K562 (cell line): ENCODE results near the gene DCTN2. TPM values are rescaled to one million over a fixed set of nuclear protein-coding genes. Genes with fewer than 3 reads are reported as not detected.

Experiments
- ATAC-seq: fragments of 200-7000 bp; cut with Tn5 transposase; 3 replicates; pipeline ENCODE4 v1.9.1; 2020; ENCODE audit warnings: moderate library complexity
- BruUV-seq: library from RNA; stranded (reverse); fragments of 400-500 nt; replicated peaks from 2 replicates; lab custom pipeline; 2021; lab: Mats Ljungman, UMichigan
- CTCF ChIA-PET: fragments of 300-600 bp; formaldehyde crosslinking; extraction: SDS; loops from one replicate; lab custom pipeline; 2021; ENCODE audit warnings: low intra/inter-chr PET ratio; lab: Yijun Ruan, JAX
- POLR2A ChIA-PET: fragments of 300-600, 350-650 bp; sonication (Branson Sonifier 250); formaldehyde crosslinking; extraction: SDS; loops from one replicate; lab custom pipeline; 2021; ENCODE audit warnings: antibody characterized with exemption, inconsistent platforms; lab: Yijun Ruan, JAX
- DNase-seq, 4 experiments: peaks; one replicate each; pipeline versions ENCODE4 v3.0.0 to v3.0.0-alpha.2; 2011 to 2018; ENCODE audit warnings: low spot score in 3 of 4, mixed read lengths in 3 of 4; ENCODE audit errors: extremely low read depth in 1 of 4
- FAIRE-seq: peaks from 2 replicates; lab custom pipeline; 2011; peaks lifted over from hg19 to GRCh38; lab: Jason Lieb, UNC
- H2AFZ ChIP-seq: 2 replicates; pipeline ENCODE4 v1.6.0; 2011; ENCODE audit warnings: low read depth, low read length, control low read depth, inconsistent platforms
- H3K27ac ChIP-seq: fragments of 200-600 bp; 3 replicates; pipeline ENCODE4 v1.8.0; 2011; ENCODE audit warnings: low read depth, mild to moderate bottlenecking, control low read depth, inconsistent platforms, low read length, moderate library complexity, mixed read lengths; ENCODE audit errors: extremely low read depth
- H3K27me3 ChIP-seq, 2 experiments: fragments of 300-600 bp in 1 of 2; 2 replicates in 1 of 2; 3 replicates in 1 of 2; pipeline versions ENCODE4 v1.6.0 to v1.8.0; 2011; ENCODE audit warnings: inconsistent platforms in 2 of 2, low read length in 2 of 2, mild to moderate bottlenecking in 1 of 2, mixed read lengths in 1 of 2, moderate library complexity in 1 of 2; ENCODE audit not compliant: control insufficient read depth in 2 of 2, insufficient read depth in 2 of 2
- H3K36me3 ChIP-seq: fragments of 300-600 bp; 3 replicates; pipeline ENCODE4 v1.8.0; 2011; ENCODE audit warnings: mild to moderate bottlenecking, low read length, inconsistent platforms; ENCODE audit not compliant: control insufficient read depth, insufficient read depth
- H3K4me1 ChIP-seq, 2 experiments: fragments of 200-600 bp in 1 of 2; replicated peaks in 1 of 2; 2 replicates in 1 of 2; 3 replicates in 1 of 2; pipeline versions ENCODE4 v1.5.1 to v1.8.0; 2011; ENCODE audit warnings: inconsistent platforms in 2 of 2, low read length in 2 of 2, mild to moderate bottlenecking in 1 of 2, mixed read lengths in 1 of 2, moderate library complexity in 1 of 2; ENCODE audit not compliant: control insufficient read depth in 2 of 2, insufficient read depth in 2 of 2
- H3K4me2 ChIP-seq: 2 replicates; pipeline ENCODE4 v1.6.1; 2011; ENCODE audit warnings: low read length, control low read depth, inconsistent platforms, mixed read lengths; ENCODE audit not compliant: insufficient read depth
- H3K4me3 ChIP-seq: fragments of 200-600 bp; sonication (generic), shearing (Covaris generic); 2 replicates; pipeline ENCODE4 v1.5.1; 2016; ENCODE audit warnings: control low read depth, inconsistent platforms
- H3K79me2 ChIP-seq: fragments of 200-600 bp; 3 replicates; pipeline ENCODE4 v1.8.0; 2011; ENCODE audit warnings: low read length, inconsistent platforms; ENCODE audit not compliant: control insufficient read depth, insufficient read depth
- H3K9ac ChIP-seq, 2 experiments: 2 replicates each; pipeline versions ENCODE4 v1.6.0 to v1.6.1; 2011; ENCODE audit warnings: low read depth in 2 of 2, low read length in 2 of 2, control low read depth in 1 of 2, inconsistent platforms in 1 of 2, mild to moderate bottlenecking in 1 of 2, mixed read lengths in 1 of 2; ENCODE audit not compliant: insufficient read depth in 1 of 2
- H3K9me1 ChIP-seq: one replicate; pipeline ENCODE4 v1.6.0; 2011; ENCODE audit warnings: inconsistent platforms, mild to moderate bottlenecking, low read length, moderate library complexity; ENCODE audit not compliant: control insufficient read depth, insufficient read depth
- H3K9me3 ChIP-seq: replicated peaks from 2 replicates; pipeline ENCODE4 v1.5.1; 2011; ENCODE audit warnings: low read depth, low read length, inconsistent platforms; ENCODE audit not compliant: control insufficient read depth, insufficient read depth
- H4K20me1 ChIP-seq: replicated peaks from 2 replicates; pipeline ENCODE4 v1.6.1; 2011; ENCODE audit warnings: low read length, inconsistent platforms, mixed read lengths; ENCODE audit not compliant: control insufficient read depth, insufficient read depth
- ATF4 ChIP-seq: fragments of 450-650 bp; formaldehyde crosslinking; IDR thresholded peaks from 2 replicates; pipeline ENCODE4 v1.4.0; 2022; ENCODE audit warnings: mild to moderate bottlenecking, moderate library complexity
- BHLHE40 ChIP-seq: IDR thresholded peaks from 2 replicates; pipeline ENCODE4 v1.6.1; 2011; ENCODE audit warnings: low read length, improper control_type of control experiment
- BRD4 ChIP-seq: fragments of 200-600 bp; sonication (generic); IDR thresholded peaks from 2 replicates; pipeline ENCODE4 v1.6.1; 2017; ENCODE audit warnings: inconsistent platforms
- DIDO1 ChIP-seq: fragments of 450-650 bp; IDR thresholded peaks from 2 replicates; pipeline ENCODE4 v1.6.1; 2016; ENCODE audit warnings: low read depth, missing biosample characterization, missing genetic modification characterization
- EWSR1 ChIP-seq: fragments of 450-650 bp; IDR thresholded peaks from 2 replicates; pipeline ENCODE4 v1.6.1; 2018; ENCODE audit warnings: borderline replicate concordance, mild to moderate bottlenecking, low read depth, moderate library complexity; ENCODE audit not compliant: partially characterized antibody
- FOSL1 ChIP-seq: fragments of 200-800 bp; sonication (Bioruptor generic); conservative IDR thresholded peaks from 2 replicates; pipeline ENCODE4 v1.6.1; 2016; ENCODE audit warnings: missing genetic modification characterization, missing compliant biosample characterization
- IFI16 ChIP-seq: fragments of 250-450 bp; sonication (Bioruptor Pico); IDR thresholded peaks from 2 replicates; pipeline ENCODE4 v2.1.2; 2022; ENCODE audit warnings: mild to moderate bottlenecking, inconsistent platforms
- KAT8 ChIP-seq: fragments of 450-650 bp; IDR thresholded peaks from 2 replicates; pipeline ENCODE4 v1.6.1; 2016; ENCODE audit warnings: low read depth, mild to moderate bottlenecking
- KDM5B ChIP-seq: fragments of 200-600 bp; sonication (generic); IDR thresholded peaks from 2 replicates; pipeline ENCODE4 v1.6.1; 2012; ENCODE audit warnings: low read depth, mild to moderate bottlenecking, moderate library complexity, low read length, control low read depth, inconsistent platforms; ENCODE audit not compliant: insufficient replicate concordance
- MXD1 ChIP-seq: fragments of 250-450 bp; sonication (Bioruptor Pico); IDR thresholded peaks from 2 replicates; pipeline ENCODE4 v1.8.0; 2021; ENCODE audit warnings: borderline replicate concordance, mild to moderate bottlenecking, moderate library complexity; ENCODE audit not compliant: poor library complexity, severe bottlenecking
- PYGO2 ChIP-seq: fragments of 450-650 bp; IDR thresholded peaks from 2 replicates; pipeline ENCODE4 v1.6.1; 2016; ENCODE audit warnings: mild to moderate bottlenecking, missing genetic modification characterization, moderate library complexity, missing compliant biosample characterization
- THAP12 ChIP-seq: fragments of 250-450 bp; sonication (Bioruptor Pico); IDR thresholded peaks from 2 replicates; pipeline ENCODE4 v1.9.0; 2021; ENCODE audit warnings: mild to moderate bottlenecking, inconsistent platforms
- VEZF1 ChIP-seq: fragments of 200-800 bp; sonication (Bioruptor generic); IDR thresholded peaks from 2 replicates; pipeline ENCODE4 v1.6.1; 2017; ENCODE audit warnings: missing genetic modification characterization, missing compliant biosample characterization
- ZNF197 ChIP-seq: fragments of 200-800 bp; sonication (Bioruptor generic); IDR thresholded peaks from 2 replicates; pipeline ENCODE4 v1.6.1; 2016; ENCODE audit warnings: low read depth, missing genetic modification characterization, missing compliant biosample characterization
- ZNF217 ChIP-seq: sonication (generic); formaldehyde crosslinking; IDR thresholded peaks from 2 replicates; pipeline ENCODE4 v1.8.0; 2022; ENCODE audit warnings: mild to moderate bottlenecking, missing genetic modification reagents
- ZNF324 ChIP-seq: fragments of 250-450 bp; sonication (Bioruptor Pico); IDR thresholded peaks from 2 replicates; pipeline ENCODE4 v1.4.0; 2020; ENCODE audit warnings: mild to moderate bottlenecking
- ZNF668 ChIP-seq: fragments of 250-450 bp; sonication (Bioruptor Pico); IDR thresholded peaks from 2 replicates; pipeline ENCODE4 v1.8.0; 2022; ENCODE audit warnings: mild to moderate bottlenecking, inconsistent platforms
- WGBS: fragments of 100-300 bp; shearing (Covaris generic); methylation state at CpG from one replicate; pipeline ENCODE4 v1.1.6; 2016; ENCODE audit warnings: low coverage, mixed read lengths; ENCODE audit not compliant: insufficient coverage; ENCODE audit errors: missing lambda C conversion rate; 5-methylcytosine and 5-hydroxymethylcytosine counted together
- in situ Hi-C: fragments of 300-500 bp; cut with MboI; formaldehyde crosslinking; loops from 4 replicates; pipeline ENCODE4 v1.15.0; 2018; ENCODE audit warnings: inconsistent platforms, mixed read lengths
- intact Hi-C: fragments of 100-400 bp; cut with micrococcal nuclease; formaldehyde crosslinking; loops from 2 replicates; pipeline ENCODE4 v1.14.2; 2022
- polyA plus RNA-seq, 8 experiments: library from polyadenylated mRNA; depleted of rRNA in 4 of 8; stranded (reverse) in 5 of 8; unstranded in 3 of 8; fragments of >200 nt; fragmentation: Nextera tagmentation in 2 of 8; fragmentation: Illumina TruSeq in 1 of 8; extraction: Ambion mirVana in 2 of 8; extraction: Trizol in 1 of 8; gene quantifications; 2 replicates each; pipeline versions ENCODE4 v1.2.1 to v1.2.3, GENCODE V29; 2011 to 2014; ENCODE audit warnings: inconsistent platforms in 1 of 8, missing spikeins in 1 of 8
- total RNA-seq, 7 experiments: library from RNA; depleted of rRNA in 6 of 7; stranded (reverse); fragments of >200 nt in 6 of 7; fragmentation: Illumina TruSeq in 2 of 7; extraction: Trizol in 2 of 7; gene quantifications; 2 replicates each; pipeline versions ENCODE4 v1.2.1 to v1.2.3, GENCODE V29; 2011 to 2021; ENCODE audit warnings: low replicate concordance in 1 of 7

Gene DCTN2
- total and polyA plus RNA-seq, 9 of the 15 experiments (the other 6 are each of a cell fraction or from before 2014, with no cell fraction given), result 43.6 to 270 (median 125) TPM

GRCh38 chr12:57521525-57522010 lies 25.4 kb downstream of the DCTN2 start:
- ATAC-seq (peak; percentile 12), DNase-seq (peak in 1 of 4 experiments; percentile 80), FAIRE-seq (no peak)
- peaks cover 46 to 49% of the 10 kb centered on the region in 2 experiments for H3K4me1 ChIP-seq
- peak overlapping the region; percentile 87 to 97 for H3K9ac ChIP-seq
- ChIA-PET CTCF (no interaction called here), POLR2A (interaction anchor here (1.6 to 3.0 kb wide), 3 partner anchors 10 to 50 kb away, joined by 5 to 48 read pairs (median 25); no protein-coding TSS in a partner anchor)
- peak overlapping the region; percentile 80 for H3K4me2 ChIP-seq
- H3K27ac ChIP-seq, result peak overlapping the region; percentile 97
- peaks cover 60% of the 10 kb centered on the region for H3K36me3 ChIP-seq
- H3K27me3 ChIP-seq, result no peaks in the 10 kb centered on the region
- no peaks in the 10 kb centered on the region for H3K9me3 ChIP-seq
- in situ Hi-C loops, result no loop called here
- intact Hi-C loops, result loop anchor here (1.0 to 5.0 kb wide), 7 partner anchors 26 to 216 kb away; partner anchors contain the start of genes AGAP2, DCTN2, GLI1 and MARS1
- peak overlapping the region; percentile 93 for H2AFZ ChIP-seq
- H3K4me3 ChIP-seq, result peak overlapping the region; percentile 77
- BruUV-seq, result no TSS peak
- 9% methylated on average over 17 of the region's 17 CpGs for WGBS
- peaks cover 36% of the 10 kb centered on the region for H4K20me1 ChIP-seq
- peaks cover 7% of the 10 kb centered on the region for H3K9me1 ChIP-seq
- H3K79me2 ChIP-seq, result peaks cover 64% of the 10 kb centered on the region
- TF ChIP-seq ATF4, result peak; percentile 45; the same call in 1 of the 2 replicates
- no peak for TF ChIP-seq VEZF1 (CRISPR knock-in tag)
- no peak for TF ChIP-seq ZNF668 (CRISPR knock-in tag)
- TF ChIP-seq PYGO2, result no peak
- no peak for TF ChIP-seq IFI16
- TF ChIP-seq FOSL1 (tag), result no peak
- TF ChIP-seq DIDO1 (tag), result no peak
- TF ChIP-seq KDM5B, result no peak
- TF ChIP-seq BHLHE40, result peak; percentile 22; the same call in 1 of the 2 replicates
- TF ChIP-seq ZNF217, result no peak
- TF ChIP-seq ZNF324 (CRISPR knock-in tag), result peak; percentile 4; the same call in 1 of the 2 replicates
- TF ChIP-seq ZNF197, result 0 out of 2 replicates have a peak, but pooled peaks have one; percentile 69
- peak; percentile 97 for TF ChIP-seq BRD4
- no peak for TF ChIP-seq EWSR1
- 0 out of 2 replicates have a peak, but pooled peaks have one; percentile 14 for TF ChIP-seq THAP12 (CRISPR knock-in tag)
- no peak for TF ChIP-seq KAT8
- no peak for TF ChIP-seq MXD1 (CRISPR knock-in tag)
